Measurements from ENCODE around the gene EXOSC3.
"Not testable (repeated sequence)": the region's sequence is repeated elsewhere in the genome, so short reads cannot be mapped to it uniquely, and the experiment has no call there.

Gene EXOSC3

DNA sequence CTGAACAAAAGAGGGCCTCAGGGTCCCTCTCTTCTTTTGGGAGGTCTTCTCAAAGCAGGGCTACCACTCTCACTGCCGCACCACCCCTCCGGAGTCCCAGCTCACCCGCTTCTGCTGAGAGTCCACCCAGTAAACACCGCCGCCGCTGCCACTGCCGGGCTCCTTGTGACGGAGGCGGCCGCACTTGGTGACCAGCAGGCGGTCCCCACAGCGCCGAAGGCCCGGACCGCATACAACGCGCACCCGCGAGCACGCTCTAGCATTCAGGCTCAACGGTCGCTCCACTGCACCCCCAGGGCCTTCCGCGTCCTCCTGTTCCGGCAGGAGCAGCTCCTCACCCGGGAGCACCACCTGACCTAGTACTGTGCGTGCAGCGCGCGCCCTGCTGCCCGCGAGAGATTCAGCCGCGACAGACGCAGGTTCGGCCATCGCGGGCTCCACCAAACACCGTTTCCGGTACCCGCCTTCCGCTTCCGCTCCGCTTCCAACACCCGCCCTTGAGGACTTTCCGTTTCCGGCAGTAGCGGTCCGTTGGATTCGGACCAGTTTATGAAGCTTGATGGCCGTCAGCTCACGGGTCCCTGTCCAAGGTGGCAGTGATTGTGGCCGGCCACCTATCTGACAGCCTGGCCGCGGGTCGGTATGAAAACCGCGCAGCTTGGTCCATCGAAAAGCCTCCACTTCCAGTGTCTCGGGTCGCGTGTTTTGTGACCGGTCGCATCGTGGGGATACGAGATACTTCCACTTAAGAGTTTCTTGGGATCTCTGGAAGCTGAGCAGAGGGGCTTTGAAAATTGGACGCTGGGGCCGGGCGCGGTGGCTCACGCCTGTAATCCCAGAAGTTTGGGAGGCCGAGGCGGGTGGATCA lies at the start of gene EXOSC3:
Gene EXOSC3 (minus strand): TSS at position 449 of the 868 bp plus-strand sequence. CDS start 20 bp downstream, at position 429.
- H3K4me3 ChIP-seq (ENCODE audit: low read depth, low read length), result peak within 1 kb of the TSS; percentile 87
- in situ Hi-C loops (cut with HindIII; ENCODE audit: low sequenced_read_pairs), result no loop called here
- TF ChIP-seq, protein P1, sequence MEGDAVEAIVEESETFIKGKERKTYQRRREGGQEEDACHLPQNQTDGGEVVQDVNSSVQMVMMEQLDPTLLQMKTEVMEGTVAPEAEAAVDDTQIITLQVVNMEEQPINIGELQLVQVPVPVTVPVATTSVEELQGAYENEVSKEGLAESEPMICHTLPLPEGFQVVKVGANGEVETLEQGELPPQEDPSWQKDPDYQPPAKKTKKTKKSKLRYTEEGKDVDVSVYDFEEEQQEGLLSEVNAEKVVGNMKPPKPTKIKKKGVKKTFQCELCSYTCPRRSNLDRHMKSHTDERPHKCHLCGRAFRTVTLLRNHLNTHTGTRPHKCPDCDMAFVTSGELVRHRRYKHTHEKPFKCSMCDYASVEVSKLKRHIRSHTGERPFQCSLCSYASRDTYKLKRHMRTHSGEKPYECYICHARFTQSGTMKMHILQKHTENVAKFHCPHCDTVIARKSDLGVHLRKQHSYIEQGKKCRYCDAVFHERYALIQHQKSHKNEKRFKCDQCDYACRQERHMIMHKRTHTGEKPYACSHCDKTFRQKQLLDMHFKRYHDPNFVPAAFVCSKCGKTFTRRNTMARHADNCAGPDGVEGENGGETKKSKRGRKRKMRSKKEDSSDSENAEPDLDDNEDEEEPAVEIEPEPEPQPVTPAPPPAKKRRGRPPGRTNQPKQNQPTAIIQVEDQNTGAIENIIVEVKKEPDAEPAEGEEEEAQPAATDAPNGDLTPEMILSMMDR (IDR thresholded peaks at IDR 0.05; ENCODE audit: low read depth, low read length), result no peak
- peak; percentile 91 for DNase-seq (ENCODE audit: low read depth, low spot score)

- H3K4me3 ChIP-seq (ENCODE audit: low read depth, low read length), result no peak overlapping the region
- in situ Hi-C loops (cut with HindIII; ENCODE audit: low sequenced_read_pairs), result no loop called here
- TF ChIP-seq, protein P1 (IDR thresholded peaks at IDR 0.05; ENCODE audit: low read depth, low read length), result no peak
- no peak for DNase-seq (ENCODE audit: low read depth, low spot score)
These were observed 42.8 kb upstream of the EXOSC3 start for GRCh38 chr9:37827483-37828165.

DNA sequence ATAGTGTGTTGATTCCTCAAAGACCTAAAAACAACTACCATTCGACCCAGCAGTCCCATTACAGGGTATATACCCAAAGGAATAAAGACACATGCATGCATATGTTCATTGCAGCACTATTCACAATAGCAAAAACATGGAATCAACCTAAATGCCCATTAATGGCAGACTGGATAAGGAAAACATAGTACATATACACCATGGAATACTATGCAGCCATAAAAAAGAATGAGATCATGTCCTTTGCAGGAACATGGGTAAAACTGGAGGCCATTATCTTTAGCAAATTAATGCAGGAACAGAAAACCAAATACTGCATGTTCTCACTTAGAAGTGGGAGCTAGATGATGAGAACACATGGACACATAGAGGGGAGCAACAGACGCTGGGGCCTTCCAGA lies 40.3 kb upstream of the EXOSC3 start:
- DNase-seq (ENCODE audit: low read depth, low spot score); in situ Hi-C loops (cut with HindIII; ENCODE audit: low sequenced_read_pairs); H3K4me3 ChIP-seq (ENCODE audit: low read depth, low read length): not testable (repeated sequence)

GRCh38 chr9:37820142-37820541 lies 35.3 kb upstream of the EXOSC3 start:
- no peak for DNase-seq (ENCODE audit: low read depth, low spot score)
- in situ Hi-C loops (cut with HindIII; ENCODE audit: low sequenced_read_pairs), result no loop called here

GRCh38 chr9:37818849-37819248 lies 34.0 kb upstream of the EXOSC3 start:
- in situ Hi-C loops (cut with HindIII; ENCODE audit: low sequenced_read_pairs), result no loop called here
- H3K4me3 ChIP-seq (ENCODE audit: low read depth, low read length), result no peak overlapping the region
- TF ChIP-seq, protein P1 (IDR thresholded peaks at IDR 0.05; ENCODE audit: low read depth, low read length), result no peak
- DNase-seq (ENCODE audit: low read depth, low spot score), result no peak

More at GRCh38 chr9:37820142-37820541, 35.3 kb upstream of the EXOSC3 start:
- H3K4me3 ChIP-seq (ENCODE audit: low read depth, low read length), result no peak overlapping the region
- TF ChIP-seq, protein P1 (IDR thresholded peaks at IDR 0.05; ENCODE audit: low read depth, low read length), result no peak

DNA sequence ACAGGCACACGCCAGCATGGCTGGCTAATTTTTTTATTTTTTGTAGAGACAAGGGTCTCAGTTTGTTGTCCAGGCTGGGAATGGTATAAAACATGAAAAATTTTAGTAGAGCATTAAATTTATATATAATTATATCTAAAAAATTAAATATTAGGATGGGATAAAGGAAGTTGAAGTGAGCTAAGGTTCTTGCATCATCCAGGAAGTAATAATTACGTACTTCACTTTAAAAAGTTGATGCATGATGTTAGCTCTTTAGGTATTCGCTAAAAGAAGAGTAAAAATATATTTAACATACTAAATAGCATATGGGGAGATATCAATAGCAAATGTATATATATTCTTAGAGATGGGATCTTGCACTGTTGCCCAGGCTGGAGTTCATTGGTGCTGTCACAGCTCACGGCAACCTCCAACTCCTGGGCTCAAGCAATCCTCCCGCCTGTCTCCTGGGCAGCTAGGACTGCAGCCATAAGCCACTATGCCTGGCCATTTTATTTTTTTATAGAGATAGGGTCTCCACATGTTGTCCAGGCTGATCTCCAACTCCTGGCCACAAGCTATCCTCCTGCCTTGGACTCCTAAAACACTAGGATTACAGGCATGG lies 28.0 kb upstream of the EXOSC3 start:
- DNase-seq (ENCODE audit: low read depth, low spot score), result no peak
- TF ChIP-seq, protein P1 (IDR thresholded peaks at IDR 0.05; ENCODE audit: low read depth, low read length), result no peak
- no peak overlapping the region for H3K4me3 ChIP-seq (ENCODE audit: low read depth, low read length)
- in situ Hi-C loops (cut with HindIII; ENCODE audit: low sequenced_read_pairs), result no loop called here

Measured in astrocyte of the spinal cord (primary cell).